C4-2B (cell line): ENCODE results near the gene PRPF8.

Experiments used
- CTCF ChIP-seq: fragments of 450-650 bp; conservative IDR thresholded peaks from 2 replicates; pipeline ENCODE4 v1.5.1; 2017; ENCODE audit warnings: mild to moderate bottlenecking
- ZFX ChIP-seq: fragments of 450-650 bp; IDR thresholded peaks from 2 replicates; pipeline ENCODE4 v1.6.1; 2017

- TF ChIP-seq ZFX (no peak), CTCF (no peak)
These were observed 32.4 kb upstream of the PRPF8 start for GRCh38 chr17:1716912-1717695.
